HEK293 (cell line): ENCODE measurements around the gene LBH.

Experiments
- BCL11A ChIP-seq: fragments of 450-650 bp; formaldehyde crosslinking; IDR thresholded peaks from 2 replicates; pipeline ENCODE4 v1.5.1; 2016; ENCODE audit warnings: low read depth, missing biosample characterization, missing genetic modification characterization
- ZBTB8A ChIP-seq: fragments of 450-650 bp; formaldehyde crosslinking; IDR thresholded peaks from 2 replicates; pipeline ENCODE4 v1.5.1; 2016; ENCODE audit warnings: missing biosample characterization, missing genetic modification characterization
- ZNF140 ChIP-seq: fragments of 450-650 bp; formaldehyde crosslinking; IDR thresholded peaks from 2 replicates; pipeline ENCODE4 v1.5.1; 2016; ENCODE audit warnings: missing biosample characterization, missing genetic modification characterization
- ZNF184 ChIP-seq: fragments of 450-650 bp; IDR thresholded peaks from 2 replicates; pipeline ENCODE4 v1.5.1; 2018; ENCODE audit warnings: missing biosample characterization, mild to moderate bottlenecking, missing genetic modification characterization
- TF ChIP-seq, protein P1 (sequence below): fragments of 450-650 bp; formaldehyde crosslinking; IDR thresholded peaks from 2 replicates; pipeline ENCODE4 v1.5.1; 2016; ENCODE audit warnings: missing biosample characterization, missing genetic modification characterization
- TF ChIP-seq, protein P2 (sequence below): fragments of 450-650 bp; formaldehyde crosslinking; IDR thresholded peaks from 2 replicates; pipeline ENCODE4 v1.5.1; 2016; ENCODE audit warnings: missing biosample characterization, missing genetic modification characterization

DNA sequence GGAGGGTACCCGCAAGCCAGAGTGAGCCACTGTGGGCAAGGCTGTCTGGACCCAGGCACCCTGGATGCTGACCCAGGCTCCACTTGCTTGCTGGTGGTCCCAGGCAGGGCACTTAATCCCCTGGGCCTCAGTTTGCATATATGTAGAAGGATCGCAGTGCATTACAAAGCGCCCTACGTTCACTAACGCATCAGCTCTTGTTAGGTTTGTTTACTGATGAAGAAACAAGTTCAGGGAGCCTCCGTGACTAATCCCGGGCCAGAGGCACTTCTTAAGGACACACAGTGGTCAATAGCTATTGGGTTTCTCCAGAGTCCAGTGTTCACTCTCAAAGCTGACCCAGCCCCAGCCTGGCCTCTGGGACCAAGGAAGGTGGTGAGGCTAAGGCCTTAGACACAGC lies 70.2 kb downstream of the LBH start:
- TF ChIP-seq, protein P1, sequence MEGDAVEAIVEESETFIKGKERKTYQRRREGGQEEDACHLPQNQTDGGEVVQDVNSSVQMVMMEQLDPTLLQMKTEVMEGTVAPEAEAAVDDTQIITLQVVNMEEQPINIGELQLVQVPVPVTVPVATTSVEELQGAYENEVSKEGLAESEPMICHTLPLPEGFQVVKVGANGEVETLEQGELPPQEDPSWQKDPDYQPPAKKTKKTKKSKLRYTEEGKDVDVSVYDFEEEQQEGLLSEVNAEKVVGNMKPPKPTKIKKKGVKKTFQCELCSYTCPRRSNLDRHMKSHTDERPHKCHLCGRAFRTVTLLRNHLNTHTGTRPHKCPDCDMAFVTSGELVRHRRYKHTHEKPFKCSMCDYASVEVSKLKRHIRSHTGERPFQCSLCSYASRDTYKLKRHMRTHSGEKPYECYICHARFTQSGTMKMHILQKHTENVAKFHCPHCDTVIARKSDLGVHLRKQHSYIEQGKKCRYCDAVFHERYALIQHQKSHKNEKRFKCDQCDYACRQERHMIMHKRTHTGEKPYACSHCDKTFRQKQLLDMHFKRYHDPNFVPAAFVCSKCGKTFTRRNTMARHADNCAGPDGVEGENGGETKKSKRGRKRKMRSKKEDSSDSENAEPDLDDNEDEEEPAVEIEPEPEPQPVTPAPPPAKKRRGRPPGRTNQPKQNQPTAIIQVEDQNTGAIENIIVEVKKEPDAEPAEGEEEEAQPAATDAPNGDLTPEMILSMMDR, result no peak
- no peak for TF ChIP-seq BCL11A (tag by site-specific recombination)
- TF ChIP-seq ZNF140 (tag by site-specific recombination), result no peak
- no peak for TF ChIP-seq ZNF184 (tag by site-specific recombination)
- TF ChIP-seq ZBTB8A (tag by site-specific recombination), result no peak
- TF ChIP-seq, protein P2, sequence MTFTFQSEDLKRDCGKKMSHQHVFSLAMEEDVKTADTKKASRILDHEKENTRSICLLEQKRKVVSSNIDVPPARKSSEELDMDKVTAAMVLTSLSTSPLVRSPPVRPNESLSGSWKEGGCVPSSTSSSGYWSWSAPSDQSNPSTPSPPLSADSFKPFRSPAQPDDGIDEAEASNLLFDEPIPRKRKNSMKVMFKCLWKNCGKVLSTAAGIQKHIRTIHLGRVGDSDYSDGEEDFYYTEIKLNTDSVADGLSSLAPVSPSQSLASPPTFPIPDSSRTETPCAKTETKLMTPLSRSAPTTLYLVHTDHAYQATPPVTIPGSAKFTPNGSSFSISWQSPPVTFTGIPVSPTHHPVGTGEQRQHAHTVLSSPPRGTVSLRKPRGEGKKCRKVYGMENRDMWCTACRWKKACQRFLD (tag by site-specific recombination), result no peak
